KMS-11 (cell line): ENCODE data around the gene PROC.

Source experiments
- H2AFZ ChIP-seq: fragments of 200-600 bp; sonication (generic); 2 replicates; pipeline ENCODE4 v1.6.1; 2016; ENCODE audit warnings: antibody characterized with exemption, mixed run types, low read depth
- H3K27ac ChIP-seq: fragments of 200-600 bp; sonication (generic); 2 replicates; pipeline ENCODE4 v1.6.1; 2016; ENCODE audit warnings: mild to moderate bottlenecking, mixed run types
- H3K27me3 ChIP-seq: fragments of 200-600 bp; sonication (generic); 2 replicates; pipeline ENCODE4 v1.6.1; 2017; ENCODE audit warnings: mild to moderate bottlenecking, low read depth, mixed run types, moderate library complexity; ENCODE audit not compliant: insufficient read depth
- H3K36me3 ChIP-seq: fragments of 200-600 bp; sonication (generic); 2 replicates; pipeline ENCODE4 v1.6.1; 2017; ENCODE audit warnings: mild to moderate bottlenecking, mixed run types; ENCODE audit not compliant: insufficient read depth
- H3K4me1 ChIP-seq: fragments of 200-600 bp; sonication (generic); 2 replicates; pipeline ENCODE4 v1.6.1; 2016; ENCODE audit warnings: mild to moderate bottlenecking, low read depth, mixed run types; ENCODE audit not compliant: poor library complexity, severe bottlenecking
- H3K4me2 ChIP-seq: fragments of 200-600 bp; sonication (generic); 2 replicates; pipeline ENCODE4 v1.7.0; 2016; ENCODE audit warnings: mild to moderate bottlenecking, mixed run types
- H3K4me3 ChIP-seq: fragments of 200-600 bp; sonication (generic); IDR thresholded peaks from 2 replicates; pipeline ENCODE4 v1.6.1; 2017; ENCODE audit warnings: low read depth, low read length, mixed read lengths; ENCODE audit not compliant: insufficient read depth
- H3K79me2 ChIP-seq: fragments of 200-600 bp; sonication (generic); 2 replicates; pipeline ENCODE4 v1.6.1; 2016; ENCODE audit warnings: low read depth, mixed run types; ENCODE audit not compliant: insufficient read depth
- H3K9ac ChIP-seq: fragments of 200-600 bp; sonication (generic); 2 replicates; pipeline ENCODE4 v1.6.1; 2016; ENCODE audit warnings: mild to moderate bottlenecking, mixed run types
- H4K20me1 ChIP-seq: fragments of 200-600 bp; sonication (generic); 2 replicates; pipeline ENCODE4 v1.6.1; 2016; ENCODE audit warnings: mild to moderate bottlenecking, mixed run types; ENCODE audit not compliant: insufficient read depth
- TF ChIP-seq, protein P1 (sequence below): fragments of 200-600 bp; sonication (generic); conservative IDR thresholded peaks from 2 replicates; pipeline ENCODE4 v1.6.1; 2017; ENCODE audit warnings: low read depth, mild to moderate bottlenecking, antibody characterized with exemption, low read length, moderate library complexity, mixed read lengths

The PROC gene

DNA sequence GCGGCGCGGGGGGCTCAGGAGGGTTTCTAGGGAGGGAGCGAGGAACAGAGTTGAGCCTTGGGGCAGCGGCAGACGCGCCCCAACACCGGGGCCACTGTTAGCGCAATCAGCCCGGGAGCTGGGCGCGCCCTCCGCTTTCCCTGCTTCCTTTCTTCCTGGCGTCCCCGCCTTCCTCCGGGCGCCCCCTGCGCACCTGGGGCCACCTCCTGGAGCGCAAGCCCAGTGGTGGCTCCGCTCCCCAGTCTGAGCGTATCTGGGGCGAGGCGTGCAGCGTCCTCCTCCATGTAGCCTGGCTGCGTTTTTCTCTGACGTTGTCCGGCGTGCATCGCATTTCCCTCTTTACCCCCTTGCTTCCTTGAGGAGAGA is 5.2 kb downstream of the PROC start:
- no peaks in the 10 kb centered on the region for H3K4me1 ChIP-seq
- TF ChIP-seq, protein P1, sequence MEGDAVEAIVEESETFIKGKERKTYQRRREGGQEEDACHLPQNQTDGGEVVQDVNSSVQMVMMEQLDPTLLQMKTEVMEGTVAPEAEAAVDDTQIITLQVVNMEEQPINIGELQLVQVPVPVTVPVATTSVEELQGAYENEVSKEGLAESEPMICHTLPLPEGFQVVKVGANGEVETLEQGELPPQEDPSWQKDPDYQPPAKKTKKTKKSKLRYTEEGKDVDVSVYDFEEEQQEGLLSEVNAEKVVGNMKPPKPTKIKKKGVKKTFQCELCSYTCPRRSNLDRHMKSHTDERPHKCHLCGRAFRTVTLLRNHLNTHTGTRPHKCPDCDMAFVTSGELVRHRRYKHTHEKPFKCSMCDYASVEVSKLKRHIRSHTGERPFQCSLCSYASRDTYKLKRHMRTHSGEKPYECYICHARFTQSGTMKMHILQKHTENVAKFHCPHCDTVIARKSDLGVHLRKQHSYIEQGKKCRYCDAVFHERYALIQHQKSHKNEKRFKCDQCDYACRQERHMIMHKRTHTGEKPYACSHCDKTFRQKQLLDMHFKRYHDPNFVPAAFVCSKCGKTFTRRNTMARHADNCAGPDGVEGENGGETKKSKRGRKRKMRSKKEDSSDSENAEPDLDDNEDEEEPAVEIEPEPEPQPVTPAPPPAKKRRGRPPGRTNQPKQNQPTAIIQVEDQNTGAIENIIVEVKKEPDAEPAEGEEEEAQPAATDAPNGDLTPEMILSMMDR: no peak
- H3K4me2 ChIP-seq: no peak overlapping the region
- H4K20me1 ChIP-seq: no peaks in the 10 kb centered on the region
- H3K4me3 ChIP-seq: no peak overlapping the region
- H3K79me2 ChIP-seq: no peaks in the 10 kb centered on the region
- H3K9ac ChIP-seq: no peak overlapping the region
- no peaks in the 10 kb centered on the region for H3K36me3 ChIP-seq
- H3K27ac ChIP-seq: no peak overlapping the region
- no peaks in the 10 kb centered on the region for H3K27me3 ChIP-seq
- no peak overlapping the region for H2AFZ ChIP-seq

DNA sequence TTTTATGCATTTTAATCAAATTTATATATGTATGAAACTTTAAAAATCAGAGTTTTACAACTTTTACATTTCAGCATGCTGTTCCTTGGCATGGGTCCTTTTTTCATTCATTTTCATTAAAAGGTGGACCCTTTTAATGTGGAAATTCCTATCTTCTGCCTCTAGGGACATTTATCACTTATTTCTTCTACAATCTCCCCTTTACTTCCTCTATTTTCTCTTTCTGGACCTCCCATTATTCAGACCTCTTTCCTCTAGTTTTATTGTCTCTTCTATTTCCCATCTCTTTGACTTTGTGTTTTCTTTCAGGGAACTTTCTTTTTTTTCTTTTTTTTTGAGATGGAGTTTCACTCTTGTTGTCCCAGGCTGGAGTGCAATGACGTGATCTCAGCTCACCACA is 5.7 kb downstream of the PROC start:
- Histone ChIP-seq H3K4me3 (no peak overlapping the region), H3K36me3 (no peaks in the 10 kb centered on the region), H3K79me2 (no peaks in the 10 kb centered on the region), H3K4me2 (no peak overlapping the region), H2AFZ (no peak overlapping the region), H3K27me3 (no peaks in the 10 kb centered on the region), H3K27ac (no peak overlapping the region), H3K9ac (no peak overlapping the region), H4K20me1 (no peaks in the 10 kb centered on the region), H3K4me1 (no peaks in the 10 kb centered on the region)
- TF ChIP-seq, protein P1: no peak

DNA sequence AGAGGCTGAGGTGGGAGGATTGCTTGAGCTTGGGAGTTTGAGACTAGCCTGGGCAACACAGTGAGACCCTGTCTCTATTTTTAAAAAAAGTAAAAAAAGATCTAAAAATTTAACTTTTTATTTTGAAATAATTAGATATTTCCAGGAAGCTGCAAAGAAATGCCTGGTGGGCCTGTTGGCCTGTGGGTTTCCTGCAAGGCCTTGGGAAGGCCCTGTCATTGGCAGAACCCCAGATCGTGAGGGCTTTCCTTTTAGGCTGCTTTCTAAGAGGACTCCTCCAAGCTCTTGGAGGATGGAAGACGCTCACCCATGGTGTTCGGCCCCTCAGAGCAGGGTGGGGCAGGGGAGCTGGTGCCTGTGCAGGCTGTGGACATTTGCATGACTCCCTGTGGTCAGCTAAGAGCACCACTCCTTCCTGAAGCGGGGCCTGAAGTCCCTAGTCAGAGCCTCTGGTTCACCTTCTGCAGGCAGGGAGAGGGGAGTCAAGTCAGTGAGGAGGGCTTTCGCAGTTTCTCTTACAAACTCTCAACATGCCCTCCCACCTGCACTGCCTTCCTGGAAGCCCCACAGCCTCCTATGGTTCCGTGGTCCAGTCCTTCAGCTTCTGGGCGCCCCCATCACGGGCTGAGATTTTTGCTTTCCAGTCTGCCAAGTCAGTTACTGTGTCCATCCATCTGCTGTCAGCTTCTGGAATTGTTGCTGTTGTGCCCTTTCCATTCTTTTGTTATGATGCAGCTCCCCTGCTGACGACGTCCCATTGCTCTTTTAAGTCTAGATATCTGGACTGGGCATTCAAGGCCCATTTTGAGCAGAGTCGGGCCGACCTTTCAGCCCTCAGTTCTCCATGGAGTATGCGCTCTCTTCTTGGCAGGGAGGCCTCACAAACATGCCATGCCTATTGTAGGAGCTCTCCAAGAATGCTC is 6.6 kb downstream of the PROC start:
- Histone ChIP-seq H3K27ac (no peak overlapping the region), H3K9ac (no peak overlapping the region), H2AFZ (no peak overlapping the region), H3K4me2 (no peak overlapping the region), H4K20me1 (no peaks in the 10 kb centered on the region), H3K36me3 (no peaks in the 10 kb centered on the region), H3K4me1 (no peaks in the 10 kb centered on the region), H3K27me3 (no peaks in the 10 kb centered on the region), H3K79me2 (no peaks in the 10 kb centered on the region), H3K4me3 (no peak overlapping the region)
- TF ChIP-seq, protein P1: no peak

DNA sequence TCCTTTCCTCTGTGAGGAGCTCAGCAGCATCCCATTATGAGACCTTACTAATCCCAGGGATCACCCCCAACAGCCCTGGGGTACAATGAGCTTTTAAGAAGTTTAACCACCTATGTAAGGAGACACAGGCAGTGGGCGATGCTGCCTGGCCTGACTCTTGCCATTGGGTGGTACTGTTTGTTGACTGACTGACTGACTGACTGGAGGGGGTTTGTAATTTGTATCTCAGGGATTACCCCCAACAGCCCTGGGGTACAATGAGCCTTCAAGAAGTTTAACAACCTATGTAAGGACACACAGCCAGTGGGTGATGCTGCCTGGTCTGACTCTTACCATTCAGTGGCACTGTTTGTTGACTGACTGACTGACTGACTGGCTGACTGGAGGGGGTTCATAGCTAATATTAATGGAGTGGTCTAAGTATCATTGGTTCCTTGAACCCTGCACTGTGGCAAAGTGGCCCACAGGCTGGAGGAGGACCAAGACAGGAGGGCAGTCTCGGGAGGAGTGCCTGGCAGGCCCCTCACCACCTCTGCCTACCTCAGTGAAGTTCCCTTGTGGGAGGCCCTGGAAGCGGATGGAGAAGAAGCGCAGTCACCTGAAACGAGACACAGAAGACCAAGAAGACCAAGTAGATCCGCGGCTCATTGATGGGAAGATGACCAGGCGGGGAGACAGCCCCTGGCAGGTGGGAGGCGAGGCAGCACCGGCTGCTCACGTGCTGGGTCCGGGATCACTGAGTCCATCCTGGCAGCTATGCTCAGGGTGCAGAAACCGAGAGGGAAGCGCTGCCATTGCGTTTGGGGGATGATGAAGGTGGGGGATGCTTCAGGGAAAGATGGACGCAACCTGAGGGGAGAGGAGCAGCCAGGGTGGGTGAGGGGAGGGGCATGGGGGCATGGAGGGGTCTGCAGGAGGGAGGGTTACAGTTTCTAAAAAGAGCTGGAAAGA is 7.6 kb downstream of the PROC start:
- no peaks in the 10 kb centered on the region for H3K79me2 ChIP-seq
- no peak overlapping the region for H3K27ac ChIP-seq
- TF ChIP-seq, protein P1: no peak
- no peaks in the 10 kb centered on the region for H3K27me3 ChIP-seq
- no peak overlapping the region for H3K4me3 ChIP-seq
- no peak overlapping the region for H3K9ac ChIP-seq
- H3K4me1 ChIP-seq: no peaks in the 10 kb centered on the region
- H4K20me1 ChIP-seq: no peaks in the 10 kb centered on the region
- no peak overlapping the region for H3K4me2 ChIP-seq
- no peak overlapping the region for H2AFZ ChIP-seq
- H3K36me3 ChIP-seq: no peaks in the 10 kb centered on the region
